OCI-LY1 (cell line): ENCODE results near the gene UBE2D4.

Source experiments
- EZH2 ChIP-seq: fragments of 200-600 bp; sonication (generic), shearing (Covaris generic); IDR thresholded peaks from 2 replicates; pipeline ENCODE4 v1.8.0; 2017; ENCODE audit warnings: borderline replicate concordance, mixed run types, mild to moderate bottlenecking, antibody characterized with exemption, low read length, moderate library complexity, mixed read lengths
- TF ChIP-seq, protein P1 (sequence below): fragments of 200-600 bp; sonication (generic), shearing (Covaris generic); IDR thresholded peaks from 2 replicates; pipeline ENCODE4 v1.5.1; 2017; ENCODE audit warnings: mild to moderate bottlenecking, antibody characterized with exemption, low read length, moderate library complexity, mixed read lengths

DNA sequence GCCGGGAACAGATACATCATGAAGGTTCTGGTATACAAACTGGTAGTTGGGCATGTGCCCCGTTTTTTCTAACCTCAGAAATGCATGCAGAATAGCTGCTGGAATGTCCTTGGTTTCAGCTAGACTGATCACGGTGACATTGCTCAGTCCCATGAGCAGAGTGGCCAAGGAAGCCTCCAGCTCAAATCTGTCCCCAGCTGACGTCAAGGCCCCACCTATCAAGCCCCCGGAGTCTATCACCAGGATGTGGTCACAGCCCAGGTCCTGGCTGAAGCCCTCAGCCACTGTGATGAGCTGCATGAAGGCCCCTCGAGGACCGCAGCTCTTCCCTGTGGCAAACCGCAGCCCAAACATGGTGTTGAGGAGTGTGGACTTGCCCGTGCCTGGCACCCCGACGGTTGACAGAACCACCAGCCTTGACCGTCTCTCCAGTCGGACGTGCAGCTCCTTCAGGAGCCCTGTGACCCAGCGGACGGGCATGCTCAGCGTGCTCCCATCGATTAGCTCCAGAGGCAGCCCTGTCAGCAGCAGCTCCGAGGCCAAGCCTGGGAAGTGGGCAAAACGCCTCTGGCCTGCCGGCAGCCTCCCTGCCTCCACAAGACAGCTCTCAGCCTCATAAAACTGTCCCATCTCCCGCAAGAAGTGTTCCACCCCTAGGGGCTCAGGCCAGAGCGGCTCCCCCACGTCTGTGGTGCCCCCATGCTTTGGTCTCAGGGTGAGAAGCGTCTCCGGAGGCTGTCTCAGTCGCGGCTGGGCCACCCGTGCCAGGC lies 49.1 kb upstream of the UBE2D4 start:
- TF ChIP-seq, protein P1, sequence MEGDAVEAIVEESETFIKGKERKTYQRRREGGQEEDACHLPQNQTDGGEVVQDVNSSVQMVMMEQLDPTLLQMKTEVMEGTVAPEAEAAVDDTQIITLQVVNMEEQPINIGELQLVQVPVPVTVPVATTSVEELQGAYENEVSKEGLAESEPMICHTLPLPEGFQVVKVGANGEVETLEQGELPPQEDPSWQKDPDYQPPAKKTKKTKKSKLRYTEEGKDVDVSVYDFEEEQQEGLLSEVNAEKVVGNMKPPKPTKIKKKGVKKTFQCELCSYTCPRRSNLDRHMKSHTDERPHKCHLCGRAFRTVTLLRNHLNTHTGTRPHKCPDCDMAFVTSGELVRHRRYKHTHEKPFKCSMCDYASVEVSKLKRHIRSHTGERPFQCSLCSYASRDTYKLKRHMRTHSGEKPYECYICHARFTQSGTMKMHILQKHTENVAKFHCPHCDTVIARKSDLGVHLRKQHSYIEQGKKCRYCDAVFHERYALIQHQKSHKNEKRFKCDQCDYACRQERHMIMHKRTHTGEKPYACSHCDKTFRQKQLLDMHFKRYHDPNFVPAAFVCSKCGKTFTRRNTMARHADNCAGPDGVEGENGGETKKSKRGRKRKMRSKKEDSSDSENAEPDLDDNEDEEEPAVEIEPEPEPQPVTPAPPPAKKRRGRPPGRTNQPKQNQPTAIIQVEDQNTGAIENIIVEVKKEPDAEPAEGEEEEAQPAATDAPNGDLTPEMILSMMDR = no peak
- TF ChIP-seq EZH2 = no peak
